ENCODE results near the gene AGAP9. TPM values are rescaled to one million over a fixed set of nuclear protein-coding genes. Genes with fewer than 3 reads are reported as not detected.
"Not testable (repeated sequence)": the region's sequence is repeated elsewhere in the genome, so short reads cannot be mapped to it uniquely, and the experiment has no call there.

Gene AGAP9
- total and polyA plus RNA-seq, 3 experiments from 2014 or later = 0.23 to 5.1 (median 5.1) TPM

- H3K4me1 ChIP-seq (ENCODE audit: insufficient read depth, low read length); H3K36me3 ChIP-seq (ENCODE audit: insufficient read depth, low read length); H3K36me3 Mint-ChIP-seq; H3K4me1 Mint-ChIP-seq; H3K27ac ChIP-seq (ENCODE audit: low read depth, low read length); H3K4me3 ChIP-seq (ENCODE audit: low read length); H3K27me3 ChIP-seq (ENCODE audit: insufficient read depth, low read length, poor library complexity, severe bottlenecking); H3K27ac Mint-ChIP-seq; DNase-seq; H3K9me3 Mint-ChIP-seq; POLR2A ChIA-PET; H3K9me3 ChIP-seq (ENCODE audit: low read length); H3K4me3 Mint-ChIP-seq; H3K27me3 Mint-ChIP-seq; CTCF ChIA-PET: not testable (repeated sequence)
Observed at GRCh38 chr10:47472072-47472471, 51.4 kb downstream of the AGAP9 start.

- H3K4me3 Mint-ChIP-seq, CTCF ChIA-PET, POLR2A ChIA-PET: not testable (repeated sequence)
Observed at GRCh38 chr10:47468731-47469528, 54.5 kb downstream of the AGAP9 start.

GRCh38 chr10:47467957-47468356, 55.5 kb downstream of the AGAP9 start:
- H3K36me3 Mint-ChIP-seq; H3K27ac Mint-ChIP-seq; POLR2A ChIA-PET; H3K27me3 Mint-ChIP-seq; H3K27me3 ChIP-seq (ENCODE audit: insufficient read depth, low read length, poor library complexity, severe bottlenecking); H3K4me1 ChIP-seq (ENCODE audit: insufficient read depth, low read length); H3K36me3 ChIP-seq (ENCODE audit: insufficient read depth, low read length); CTCF ChIA-PET; H3K4me3 Mint-ChIP-seq; H3K9me3 ChIP-seq (ENCODE audit: low read length); DNase-seq; H3K27ac ChIP-seq (ENCODE audit: low read depth, low read length); H3K9me3 Mint-ChIP-seq; H3K4me3 ChIP-seq (ENCODE audit: low read length); H3K4me1 Mint-ChIP-seq: not testable (repeated sequence)

More at GRCh38 chr10:47468731-47469528, 54.5 kb downstream of the AGAP9 start:
- H3K9me3 Mint-ChIP-seq; H3K27ac ChIP-seq (ENCODE audit: low read depth, low read length); H3K36me3 Mint-ChIP-seq; H3K4me1 Mint-ChIP-seq; H3K27me3 Mint-ChIP-seq; H3K36me3 ChIP-seq (ENCODE audit: insufficient read depth, low read length); DNase-seq; H3K27me3 ChIP-seq (ENCODE audit: insufficient read depth, low read length, poor library complexity, severe bottlenecking); H3K4me1 ChIP-seq (ENCODE audit: insufficient read depth, low read length); H3K27ac Mint-ChIP-seq; H3K9me3 ChIP-seq (ENCODE audit: low read length); H3K4me3 ChIP-seq (ENCODE audit: low read length): not testable (repeated sequence)

- H3K4me3 Mint-ChIP-seq; H3K27me3 ChIP-seq (ENCODE audit: insufficient read depth, low read length, poor library complexity, severe bottlenecking); H3K4me1 ChIP-seq (ENCODE audit: insufficient read depth, low read length); H3K9me3 Mint-ChIP-seq; H3K27ac ChIP-seq (ENCODE audit: low read depth, low read length); H3K4me3 ChIP-seq (ENCODE audit: low read length); H3K27me3 Mint-ChIP-seq; H3K36me3 ChIP-seq (ENCODE audit: insufficient read depth, low read length); H3K27ac Mint-ChIP-seq; CTCF ChIA-PET; H3K4me1 Mint-ChIP-seq; POLR2A ChIA-PET; H3K36me3 Mint-ChIP-seq; H3K9me3 ChIP-seq (ENCODE audit: low read length); DNase-seq: not testable (repeated sequence)
Observed at GRCh38 chr10:47467458-47467857, 56.0 kb downstream of the AGAP9 start.

GRCh38 chr10:47465216-47465917, 58.1 kb downstream of the AGAP9 start:
- POLR2A ChIA-PET; H3K27me3 ChIP-seq (ENCODE audit: insufficient read depth, low read length, poor library complexity, severe bottlenecking); H3K4me1 ChIP-seq (ENCODE audit: insufficient read depth, low read length); H3K9me3 Mint-ChIP-seq; H3K36me3 Mint-ChIP-seq; H3K4me1 Mint-ChIP-seq; H3K4me3 ChIP-seq (ENCODE audit: low read length); DNase-seq; H3K36me3 ChIP-seq (ENCODE audit: insufficient read depth, low read length); H3K27me3 Mint-ChIP-seq; H3K27ac Mint-ChIP-seq; H3K4me3 Mint-ChIP-seq; H3K9me3 ChIP-seq (ENCODE audit: low read length); CTCF ChIA-PET; H3K27ac ChIP-seq (ENCODE audit: low read depth, low read length): not testable (repeated sequence)

- H3K4me3 ChIP-seq (ENCODE audit: low read length); H3K9me3 Mint-ChIP-seq; H3K36me3 Mint-ChIP-seq: not testable (repeated sequence)
Observed at GRCh38 chr10:47462577-47463358, 60.7 kb downstream of the AGAP9 start.

GRCh38 chr10:47461261-47461687, 62.2 kb downstream of the AGAP9 start:
- H3K36me3 Mint-ChIP-seq; H3K36me3 ChIP-seq (ENCODE audit: insufficient read depth, low read length); H3K9me3 ChIP-seq (ENCODE audit: low read length); H3K27ac ChIP-seq (ENCODE audit: low read depth, low read length); CTCF ChIA-PET; H3K4me1 Mint-ChIP-seq; H3K27ac Mint-ChIP-seq; DNase-seq; POLR2A ChIA-PET; H3K4me1 ChIP-seq (ENCODE audit: insufficient read depth, low read length); H3K4me3 ChIP-seq (ENCODE audit: low read length); H3K4me3 Mint-ChIP-seq; H3K27me3 ChIP-seq (ENCODE audit: insufficient read depth, low read length, poor library complexity, severe bottlenecking); H3K9me3 Mint-ChIP-seq: not testable (repeated sequence)
- peaks cover 7 to 11% of the 10 kb centered on the region in 2 donors for H3K27me3 Mint-ChIP-seq

More at GRCh38 chr10:47462577-47463358, 60.7 kb downstream of the AGAP9 start:
- H3K9me3 ChIP-seq (ENCODE audit: low read length); H3K4me1 ChIP-seq (ENCODE audit: insufficient read depth, low read length); H3K36me3 ChIP-seq (ENCODE audit: insufficient read depth, low read length); H3K27ac Mint-ChIP-seq; H3K27me3 Mint-ChIP-seq; H3K27ac ChIP-seq (ENCODE audit: low read depth, low read length); DNase-seq; POLR2A ChIA-PET; H3K27me3 ChIP-seq (ENCODE audit: insufficient read depth, low read length, poor library complexity, severe bottlenecking); H3K4me3 Mint-ChIP-seq; CTCF ChIA-PET; H3K4me1 Mint-ChIP-seq: not testable (repeated sequence)

- H3K27me3 ChIP-seq (ENCODE audit: insufficient read depth, low read length, poor library complexity, severe bottlenecking) = no peaks in the 10 kb centered on the region
- no peak for DNase-seq
- H3K4me1 ChIP-seq (ENCODE audit: insufficient read depth, low read length) = no peaks in the 10 kb centered on the region
- H3K27ac ChIP-seq (ENCODE audit: low read depth, low read length) = no peak overlapping the region
- ChIA-PET POLR2A (no interaction called here), CTCF (no interaction called here)
- Mint-ChIP-seq H3K27me3 (peaks cover 7 to 17% of the 10 kb centered on the region in 2 donors), H3K4me1 (peaks cover 0 to 3% (median 0%) of the 10 kb centered on the region in 3 donors), H3K4me3 (no peak overlapping the region), H3K27ac (no peak overlapping the region), H3K9me3 (no peaks in the 10 kb centered on the region), H3K36me3 (no peaks in the 10 kb centered on the region)
- H3K9me3 ChIP-seq (ENCODE audit: low read length) = no peaks in the 10 kb centered on the region
- H3K36me3 ChIP-seq (ENCODE audit: insufficient read depth, low read length) = no peaks in the 10 kb centered on the region
- H3K4me3 ChIP-seq (ENCODE audit: low read length) = no peak overlapping the region
Observed at GRCh38 chr10:47458466-47459154, 64.8 kb downstream of the AGAP9 start.
